ENCODE data around the gene RPS3A.

- TF ChIP-seq CTCF (IDR thresholded peaks at IDR 0.05; ENCODE audit: insufficient read depth, low read length, poor library complexity, severe bottlenecking) = no peak
- no peak for TF ChIP-seq EZH2phosphoT487 (conservative IDR thresholded peaks at IDR 0.05; ENCODE audit: low read length)
Measured at GRCh38 chr4:151148261-151148660, 48.8 kb downstream of the RPS3A start.
